GM23248 (cell line): ENCODE data around the gene CAMK2D. TPM values are rescaled to one million over a fixed set of nuclear protein-coding genes. Genes with fewer than 3 reads are reported as not detected.

Experiments used
- DNase-seq: peaks from one replicate; pipeline ENCODE4 v3.0.0-alpha.2; 2015
- H2AFZ ChIP-seq: fragments of 200-600 bp; sonication (generic); 2 replicates; pipeline ENCODE4 v1.6.1; 2016; ENCODE audit warnings: antibody characterized with exemption
- H3F3A ChIP-seq: fragments of 200-600 bp; sonication (generic); 2 replicates; pipeline ENCODE4 v1.6.1; 2016; ENCODE audit warnings: mild to moderate bottlenecking, antibody characterized with exemption, mixed run types; ENCODE audit not compliant: insufficient read depth
- H3K27ac ChIP-seq: fragments of 200-600 bp; sonication (generic); 2 replicates; pipeline ENCODE4 v1.5.1; 2016; ENCODE audit warnings: mild to moderate bottlenecking
- H3K27me3 ChIP-seq: fragments of 200-600 bp; sonication (generic); replicated peaks from 2 replicates; pipeline ENCODE4 v1.6.1; 2016; ENCODE audit warnings: mild to moderate bottlenecking; ENCODE audit not compliant: insufficient read depth
- H3K36me3 ChIP-seq: fragments of 200-600 bp; sonication (generic); 2 replicates; pipeline ENCODE4 v1.6.1; 2016; ENCODE audit warnings: low read depth, mild to moderate bottlenecking
- H3K4me1 ChIP-seq: fragments of 200-600 bp; sonication (generic); 2 replicates; pipeline ENCODE4 v1.6.1; 2016; ENCODE audit warnings: mild to moderate bottlenecking; ENCODE audit not compliant: insufficient read depth
- H3K4me2 ChIP-seq: fragments of 200-600 bp; sonication (generic); one replicate; pipeline ENCODE4 v1.6.1; 2016; ENCODE audit warnings: mild to moderate bottlenecking; ENCODE audit not compliant: unreplicated experiment
- H3K4me3 ChIP-seq: fragments of 200-600 bp; sonication (generic); 2 replicates; pipeline ENCODE4 v1.5.1; 2016; ENCODE audit warnings: mild to moderate bottlenecking
- H3K79me2 ChIP-seq: fragments of 200-600 bp; sonication (generic); 2 replicates; pipeline ENCODE4 v1.6.1; 2016; ENCODE audit warnings: mild to moderate bottlenecking; ENCODE audit not compliant: insufficient read depth
- H3K9ac ChIP-seq: fragments of 200-600 bp; sonication (generic); 2 replicates; pipeline ENCODE4 v1.6.1; 2016; ENCODE audit warnings: mild to moderate bottlenecking
- H3K9me2 ChIP-seq: fragments of 200-600 bp; sonication (generic); 2 replicates; pipeline ENCODE4 v1.6.1; 2016; ENCODE audit warnings: mixed run types, mild to moderate bottlenecking, moderate library complexity; ENCODE audit not compliant: insufficient read depth
- H3K9me3 ChIP-seq: fragments of 200-600 bp; sonication (generic); one replicate; pipeline ENCODE4 v1.6.1; 2017; ENCODE audit warnings: low read depth
- H4K20me1 ChIP-seq: fragments of 200-600 bp; sonication (generic); 2 replicates; pipeline ENCODE4 v1.6.0; 2016; ENCODE audit not compliant: insufficient read depth
- EZH2 ChIP-seq: fragments of 200-600 bp; sonication (generic); IDR thresholded peaks from 2 replicates; pipeline ENCODE4 v1.6.1; 2018; ENCODE audit warnings: antibody characterized with exemption, mild to moderate bottlenecking; ENCODE audit not compliant: insufficient read depth, poor library complexity, severe bottlenecking
- EZH2phosphoT487 ChIP-seq: fragments of 200-600 bp; sonication (generic); IDR thresholded peaks from 2 replicates; pipeline ENCODE4 v1.6.1; 2018; ENCODE audit warnings: antibody characterized with exemption, moderate library complexity, mild to moderate bottlenecking, low read depth; ENCODE audit not compliant: insufficient read depth
- WGBS, 2 experiments: methylation state at CpG; one replicate each; pipeline ENCODE4 v1.1.6; 2015 to 2017; ENCODE audit warnings: low lambda C conversion rate in 2 of 2, low coverage in 1 of 2; ENCODE audit errors: missing lambda C conversion rate in 2 of 2; 5-methylcytosine and 5-hydroxymethylcytosine counted together
- in situ Hi-C: fragments of 300-500 bp; cut with MboI; formaldehyde crosslinking; loops from 2 replicates; pipeline ENCODE4 v1.15.0; 2020
- polyA plus RNA-seq: library from polyadenylated mRNA; unstranded; fragments of >200 nt; fragmentation: Nextera tagmentation; extraction: Ambion mirVana; gene quantifications from 2 replicates; pipeline ENCODE4 v1.2.1, GENCODE V29; 2016
- total RNA-seq: library from RNA; depleted of rRNA; stranded (reverse); fragments of >200 nt; shearing (Covaris generic); gene quantifications from 2 replicates; pipeline ENCODE4 v1.2.3, GENCODE V29; 2014

Gene CAMK2D
- total and polyA plus RNA-seq, 2 experiments from 2014 or later, result 78.8 to 94.5 TPM

DNA sequence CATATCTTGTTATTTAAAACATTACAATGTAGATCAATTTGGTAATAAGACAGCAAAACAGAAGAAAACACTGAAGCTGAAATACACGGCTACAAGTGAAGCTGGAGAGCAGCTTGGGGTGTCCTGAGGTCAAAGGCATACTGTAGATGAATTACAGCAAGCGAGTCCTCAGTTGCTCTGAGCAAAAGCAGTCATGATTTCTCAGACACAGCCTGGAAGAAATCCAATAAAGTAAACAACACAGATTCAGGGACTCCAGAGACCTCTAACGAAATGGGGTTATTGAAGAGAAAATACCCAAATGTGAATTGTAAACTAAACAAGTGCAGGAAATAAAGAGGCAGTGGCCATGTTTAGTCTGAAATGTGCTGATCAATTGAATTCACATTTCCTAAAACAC is 324.4 kb downstream of the CAMK2D start:
- TF ChIP-seq EZH2 (no peak), EZH2phosphoT487 (no peak)
- DNase-seq, result no peak
- no peaks in the 10 kb centered on the region for H3K9me3 ChIP-seq
- 87 to 94% methylated on average over 3 of the region's 3 CpGs for WGBS, 2 experiments
- no peaks in the 10 kb centered on the region for H3K27me3 ChIP-seq
- H3K4me3 ChIP-seq, result no peak overlapping the region
- H2AFZ ChIP-seq, result 0 out of 2 replicates have a peak overlapping the region, but pooled peaks have one; percentile 18
- H3K27ac ChIP-seq, result peak overlapping the region; percentile 86
- H3K9me2 ChIP-seq, result no peaks in the 10 kb centered on the region
- in situ Hi-C loops, result no loop called here
- peaks cover 55% of the 10 kb centered on the region for H3F3A ChIP-seq
- H3K4me2 ChIP-seq, result peak overlapping the region; percentile 89
- 0 out of 2 replicates have a peak overlapping the region, but pooled peaks have one; percentile 49 for H3K9ac ChIP-seq
- no peaks in the 10 kb centered on the region for H4K20me1 ChIP-seq
- H3K4me1 ChIP-seq, result peaks cover 49% of the 10 kb centered on the region
- H3K36me3 ChIP-seq, result no peaks in the 10 kb centered on the region
- no peaks in the 10 kb centered on the region for H3K79me2 ChIP-seq

DNA sequence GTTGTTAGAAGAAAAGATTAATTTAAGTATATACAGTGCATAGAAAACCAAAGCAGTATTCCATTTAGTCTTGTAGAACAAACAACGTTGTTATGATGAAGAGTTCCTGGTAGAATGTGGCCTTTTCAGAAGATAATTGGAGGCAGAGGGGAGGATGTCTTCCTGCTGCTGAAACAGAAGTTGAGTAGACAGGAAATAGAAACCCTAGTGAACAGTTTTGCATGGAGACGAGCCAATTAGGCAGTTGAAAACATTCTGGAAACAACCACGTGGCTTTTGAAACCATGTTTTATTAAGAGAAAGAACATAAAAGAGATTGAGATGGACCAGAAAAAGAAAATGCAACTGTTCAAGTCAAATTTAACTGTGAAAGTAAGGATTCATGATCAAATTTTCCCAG is 325.2 kb downstream of the CAMK2D start:
- H3K27me3 ChIP-seq, result no peaks in the 10 kb centered on the region
- peak overlapping the region; percentile 59 for H3K4me3 ChIP-seq
- in situ Hi-C loops, result no loop called here
- H4K20me1 ChIP-seq, result no peaks in the 10 kb centered on the region
- peak; percentile 85 for DNase-seq
- no peaks in the 10 kb centered on the region for H3K36me3 ChIP-seq
- WGBS, 2 experiments, result 1 to 2% methylated on average over 3 of the region's 3 CpGs
- no peaks in the 10 kb centered on the region for H3K9me2 ChIP-seq
- H3F3A ChIP-seq, result peaks cover 55% of the 10 kb centered on the region
- no peaks in the 10 kb centered on the region for H3K9me3 ChIP-seq
- peak overlapping the region; percentile 89 for H3K4me2 ChIP-seq
- peak overlapping the region; percentile 86 for H3K27ac ChIP-seq
- peaks cover 49% of the 10 kb centered on the region for H3K4me1 ChIP-seq
- H2AFZ ChIP-seq, result peak overlapping the region; percentile 18; the same call in 1 of the 2 replicates
- peak overlapping the region; percentile 49 for H3K9ac ChIP-seq
- no peaks in the 10 kb centered on the region for H3K79me2 ChIP-seq
- TF ChIP-seq EZH2 (no peak), EZH2phosphoT487 (no peak)

DNA sequence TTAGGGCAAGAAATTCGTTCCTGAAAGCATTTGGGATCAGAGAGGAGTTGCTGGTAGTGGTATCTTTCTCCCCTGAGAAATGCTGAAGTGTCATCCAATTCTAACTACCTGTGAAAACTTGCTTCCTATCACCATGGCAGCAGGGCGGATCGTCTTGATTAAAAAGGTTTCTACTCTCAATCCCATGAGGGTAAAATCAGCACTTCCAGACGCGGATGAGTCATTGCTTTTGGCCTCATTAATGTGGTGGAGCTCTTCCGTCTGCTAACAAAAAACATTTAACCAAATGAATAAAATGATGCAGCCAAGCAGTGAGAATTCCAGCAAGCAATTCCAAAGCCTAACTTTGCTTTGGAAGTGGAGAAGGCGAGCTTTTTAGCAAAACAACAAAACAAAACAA is 325.6 kb downstream of the CAMK2D start:
- no peaks in the 10 kb centered on the region for H4K20me1 ChIP-seq
- H3K36me3 ChIP-seq, result no peaks in the 10 kb centered on the region
- in situ Hi-C loops, result no loop called here
- H3K9me2 ChIP-seq, result no peaks in the 10 kb centered on the region
- H3K9ac ChIP-seq, result peak overlapping the region; percentile 49
- H3K27me3 ChIP-seq, result no peaks in the 10 kb centered on the region
- 0 to 1% methylated on average over 7 of the region's 7 CpGs for WGBS, 2 experiments
- TF ChIP-seq EZH2, result no peak
- no peak for TF ChIP-seq EZH2phosphoT487
- no peaks in the 10 kb centered on the region for H3K9me3 ChIP-seq
- peak overlapping the region; percentile 86 for H3K27ac ChIP-seq
- H2AFZ ChIP-seq, result peak overlapping the region; percentile 18; the same call in 1 of the 2 replicates
- H3F3A ChIP-seq, result peaks cover 55% of the 10 kb centered on the region
- peak; percentile 92 for DNase-seq
- H3K4me3 ChIP-seq, result peak overlapping the region; percentile 59
- H3K4me2 ChIP-seq, result peak overlapping the region; percentile 89
- H3K79me2 ChIP-seq, result no peaks in the 10 kb centered on the region
- H3K4me1 ChIP-seq, result peaks cover 49% of the 10 kb centered on the region

DNA sequence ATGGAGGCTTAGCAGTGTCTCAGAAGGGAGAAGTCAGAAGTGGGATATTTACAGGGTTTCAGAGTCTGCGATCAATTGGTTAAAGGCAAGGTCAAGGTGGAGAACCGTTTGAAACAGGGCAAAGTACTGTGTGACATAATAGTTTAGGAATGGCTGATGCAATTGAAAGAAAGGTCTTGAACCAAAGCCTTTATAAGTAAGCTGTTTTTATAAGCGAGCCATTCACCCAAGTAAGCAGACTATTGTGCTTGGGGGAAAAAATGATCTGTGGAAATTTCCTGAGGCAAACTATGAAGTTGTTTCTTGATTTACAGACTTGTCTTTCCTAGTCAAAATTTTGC is 327.3 kb downstream of the CAMK2D start:
- Histone ChIP-seq H3K9me3 (no peaks in the 10 kb centered on the region), H3K4me2 (peak overlapping the region; percentile 66), H3K27ac (peak overlapping the region; percentile 86), H3K9ac (peak overlapping the region; percentile 44), H3K36me3 (no peaks in the 10 kb centered on the region), H3F3A (peaks cover 55% of the 10 kb centered on the region), H3K4me1 (peaks cover 49% of the 10 kb centered on the region), H3K9me2 (no peaks in the 10 kb centered on the region), H2AFZ (peak overlapping the region; percentile 24), H3K79me2 (no peaks in the 10 kb centered on the region), H3K4me3 (peak overlapping the region; percentile 17), H4K20me1 (no peaks in the 10 kb centered on the region), H3K27me3 (no peaks in the 10 kb centered on the region)
- TF ChIP-seq EZH2phosphoT487 (no peak), EZH2 (no peak)
- in situ Hi-C loops, result no loop called here
- DNase-seq, result peak; percentile 64
- 31 to 41% methylated on average over 3 of the region's 3 CpGs for WGBS, 2 experiments
